Thoracic aorta (tissue), 2 donors: ENCODE results near the gene GJE1. TPM values are rescaled to one million over a fixed set of nuclear protein-coding genes. Genes with fewer than 3 reads are reported as not detected.

Experiments
- ATAC-seq: fragments of 150-250 bp; one replicate; pipeline ENCODE4 v1.8.0; 2017; ENCODE audit warnings: low read depth; ENCODE audit not compliant: insufficient number of reproducible peaks, low FRiP score
- DNase-seq: peaks from one replicate; pipeline ENCODE4 v3.0.0-alpha.2; 2020; ENCODE audit warnings: low spot score
- H3K27ac ChIP-seq, 2 donors: fragments of 200-600 bp; sonication (generic); 1 replicate in 1 of 2; 2 replicates in 1 of 2; pipeline ENCODE4 v1.5.1; 2016; ENCODE audit warnings: mild to moderate bottlenecking in 2 of 2, moderate library complexity in 2 of 2
- H3K27me3 ChIP-seq: fragments of 200-600 bp; sonication (generic); replicated peaks from 2 replicates; pipeline ENCODE4 v1.6.0; 2016; ENCODE audit warnings: mild to moderate bottlenecking; ENCODE audit not compliant: insufficient read depth
- H3K36me3 ChIP-seq: fragments of 200-600 bp; sonication (generic); one replicate; pipeline ENCODE4 v1.5.1; 2016
- H3K4me1 ChIP-seq, 2 donors: fragments of 200-600 bp; sonication (generic); 1 replicate in 1 of 2; 2 replicates in 1 of 2; pipeline versions ENCODE4 v1.5.1 to v1.6.0; 2016; ENCODE audit warnings: low read depth in 2 of 2, mild to moderate bottlenecking in 1 of 2; ENCODE audit not compliant: control insufficient read depth in 1 of 2
- H3K4me3 ChIP-seq: fragments of 200-600 bp; sonication (generic); 2 replicates; pipeline ENCODE4 v1.5.1; 2016; ENCODE audit warnings: mild to moderate bottlenecking
- H3K9me3 ChIP-seq: fragments of 200-600 bp; sonication (generic); 2 replicates; pipeline ENCODE4 v1.5.1; 2016
- CTCF ChIP-seq: fragments of 200-600 bp; sonication (generic); IDR thresholded peaks from one replicate; pipeline ENCODE4 v1.5.1; 2019; ENCODE audit warnings: antibody characterized with exemption
- total RNA-seq, 2 donors: library from RNA; depleted of rRNA; stranded (reverse); fragments of >200 nt; gene quantifications; one replicate each; pipeline versions ENCODE4 v1.1.0 to v1.2.3, GENCODE V29; 2016

Gene GJE1
- total RNA-seq, 2 donors from 2014 or later = not detected

- TF ChIP-seq CTCF = no peak
- no peak overlapping the region for H3K4me3 ChIP-seq
- ATAC-seq (no peak), DNase-seq (no peak)
- H3K9me3 ChIP-seq = no peaks in the 10 kb centered on the region
- no peaks in the 10 kb centered on the region for H3K36me3 ChIP-seq
- H3K27ac ChIP-seq = no peak overlapping the region
- no peaks in the 10 kb centered on the region for H3K27me3 ChIP-seq
- peaks cover 11 to 20% of the 10 kb centered on the region in 2 donors for H3K4me1 ChIP-seq
These were observed 34.3 kb downstream of the GJE1 start for GRCh38 chr6:142167071-142167470.

DNA sequence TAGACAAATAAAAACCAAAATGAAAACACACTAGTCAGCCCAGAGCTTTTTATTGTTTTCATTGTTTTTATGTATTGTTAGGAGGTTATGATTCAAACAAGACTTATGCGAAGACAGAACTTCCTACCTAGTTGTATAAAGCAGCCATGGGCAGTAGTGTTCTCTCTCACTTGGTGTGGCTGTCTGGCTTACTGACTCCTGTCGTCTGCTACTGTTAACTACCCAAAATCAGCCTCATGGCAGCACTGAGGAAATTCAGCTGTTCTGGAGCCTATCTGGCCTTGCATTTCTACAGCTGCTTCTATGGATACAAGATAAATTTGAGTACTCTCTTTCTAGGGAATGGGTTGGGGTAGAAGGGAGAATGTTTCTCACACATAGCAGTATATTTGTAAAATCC, 34.8 kb downstream of the GJE1 start:
- Histone ChIP-seq H3K9me3 (no peaks in the 10 kb centered on the region), H3K27me3 (no peaks in the 10 kb centered on the region), H3K4me1 (peaks cover 7 to 15% of the 10 kb centered on the region in 2 donors), H3K36me3 (no peaks in the 10 kb centered on the region), H3K27ac (no peak overlapping the region), H3K4me3 (no peak overlapping the region)
- no peak for TF ChIP-seq CTCF
- ATAC-seq = no peak
- DNase-seq = no peak

DNA sequence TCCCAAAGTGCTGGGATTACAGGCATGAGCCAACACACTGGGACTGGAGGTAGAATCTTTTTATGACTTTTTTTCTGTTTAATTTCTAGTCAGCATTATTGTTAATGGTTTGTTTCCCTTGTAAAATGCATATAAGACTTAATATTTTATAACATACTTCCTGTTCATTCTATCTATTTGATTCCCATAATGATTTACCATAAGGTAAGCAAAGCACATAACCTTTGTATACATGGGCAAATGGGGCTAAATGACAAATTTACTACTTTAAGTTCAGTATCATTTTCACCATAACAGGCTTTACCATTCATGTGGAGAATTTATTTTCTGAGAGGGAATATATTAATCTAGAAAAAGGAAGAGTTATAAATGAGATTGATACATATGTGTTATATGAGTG, 38.6 kb downstream of the GJE1 start:
- DNase-seq (no peak), ATAC-seq (no peak)
- no peak overlapping the region for H3K27ac ChIP-seq
- H3K4me3 ChIP-seq = no peak overlapping the region
- no peaks in the 10 kb centered on the region for H3K9me3 ChIP-seq
- H3K36me3 ChIP-seq = peaks cover 6% of the 10 kb centered on the region
- H3K27me3 ChIP-seq = no peaks in the 10 kb centered on the region
- TF ChIP-seq CTCF = no peak
- H3K4me1 ChIP-seq = no peaks in the 10 kb centered on the region

GRCh38 chr6:142172758-142173157, 40.0 kb downstream of the GJE1 start:
- DNase-seq (no peak), ATAC-seq (no peak)
- Histone ChIP-seq H3K4me3 (no peak overlapping the region), H3K9me3 (no peaks in the 10 kb centered on the region), H3K36me3 (peaks cover 6% of the 10 kb centered on the region), H3K27ac (no peak overlapping the region), H3K27me3 (no peaks in the 10 kb centered on the region), H3K4me1 (no peaks in the 10 kb centered on the region)
- TF ChIP-seq CTCF = no peak

DNA sequence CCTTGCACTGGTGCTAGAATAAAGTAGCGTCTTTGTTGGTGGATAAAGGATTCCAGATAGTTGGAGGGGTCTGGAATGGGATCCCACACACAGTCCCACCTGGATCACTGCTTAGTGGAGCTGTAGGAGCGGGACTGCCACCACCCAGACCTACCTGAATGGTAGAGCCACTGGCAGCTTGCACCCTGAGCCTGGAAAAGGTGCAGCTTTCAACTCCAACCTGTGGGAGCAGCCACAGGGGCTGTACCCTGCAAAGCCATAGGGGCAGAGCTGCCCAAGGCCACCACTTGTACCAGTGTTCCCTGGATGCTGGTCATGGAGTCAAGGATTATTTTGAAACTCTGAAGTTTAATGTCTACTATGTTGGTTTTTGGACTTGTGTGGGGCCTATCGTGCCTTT, 41.3 kb downstream of the GJE1 start:
- H3K36me3 ChIP-seq = peaks cover 6% of the 10 kb centered on the region
- H3K27ac ChIP-seq = no peak overlapping the region
- H3K9me3 ChIP-seq = peaks cover 4% of the 10 kb centered on the region
- no peak for ATAC-seq
- H3K4me3 ChIP-seq = no peak overlapping the region
- DNase-seq = no peak
- no peaks in the 10 kb centered on the region for H3K4me1 ChIP-seq
- no peak for TF ChIP-seq CTCF
- no peaks in the 10 kb centered on the region for H3K27me3 ChIP-seq
